K562 (cell line): ENCODE measurements around the gene FGF23. TPM values are rescaled to one million over a fixed set of nuclear protein-coding genes. Genes with fewer than 3 reads are reported as not detected.

Experiments used
- ATAC-seq: fragments of 200-7000 bp; cut with Tn5 transposase; 3 replicates; pipeline ENCODE4 v1.9.1; 2020; ENCODE audit warnings: moderate library complexity
- BruUV-seq: library from RNA; stranded (reverse); fragments of 400-500 nt; replicated peaks from 2 replicates; lab custom pipeline; 2021; lab: Mats Ljungman, UMichigan
- CTCF ChIA-PET: fragments of 300-600 bp; formaldehyde crosslinking; extraction: SDS; loops from one replicate; lab custom pipeline; 2021; ENCODE audit warnings: low intra/inter-chr PET ratio; lab: Yijun Ruan, JAX
- POLR2A ChIA-PET: fragments of 300-600, 350-650 bp; sonication (Branson Sonifier 250); formaldehyde crosslinking; extraction: SDS; loops from one replicate; lab custom pipeline; 2021; ENCODE audit warnings: antibody characterized with exemption, inconsistent platforms; lab: Yijun Ruan, JAX
- DNase-seq, 4 experiments: peaks; one replicate each; pipeline versions ENCODE4 v3.0.0 to v3.0.0-alpha.2; 2011 to 2018; ENCODE audit warnings: low spot score in 3 of 4, mixed read lengths in 3 of 4; ENCODE audit errors: extremely low read depth in 1 of 4
- FAIRE-seq: peaks from 2 replicates; lab custom pipeline; 2011; peaks lifted over from hg19 to GRCh38; lab: Jason Lieb, UNC
- H2AFZ ChIP-seq: 2 replicates; pipeline ENCODE4 v1.6.0; 2011; ENCODE audit warnings: low read depth, low read length, control low read depth, inconsistent platforms
- H3K27ac ChIP-seq: fragments of 200-600 bp; 3 replicates; pipeline ENCODE4 v1.8.0; 2011; ENCODE audit warnings: low read depth, mild to moderate bottlenecking, control low read depth, inconsistent platforms, low read length, moderate library complexity, mixed read lengths; ENCODE audit errors: extremely low read depth
- H3K27me3 ChIP-seq, 2 experiments: fragments of 300-600 bp in 1 of 2; 2 replicates in 1 of 2; 3 replicates in 1 of 2; pipeline versions ENCODE4 v1.6.0 to v1.8.0; 2011; ENCODE audit warnings: inconsistent platforms in 2 of 2, low read length in 2 of 2, mild to moderate bottlenecking in 1 of 2, mixed read lengths in 1 of 2, moderate library complexity in 1 of 2; ENCODE audit not compliant: control insufficient read depth in 2 of 2, insufficient read depth in 2 of 2
- H3K36me3 ChIP-seq: fragments of 300-600 bp; 3 replicates; pipeline ENCODE4 v1.8.0; 2011; ENCODE audit warnings: mild to moderate bottlenecking, low read length, inconsistent platforms; ENCODE audit not compliant: control insufficient read depth, insufficient read depth
- H3K4me1 ChIP-seq, 2 experiments: fragments of 200-600 bp in 1 of 2; replicated peaks in 1 of 2; 2 replicates in 1 of 2; 3 replicates in 1 of 2; pipeline versions ENCODE4 v1.5.1 to v1.8.0; 2011; ENCODE audit warnings: inconsistent platforms in 2 of 2, low read length in 2 of 2, mild to moderate bottlenecking in 1 of 2, mixed read lengths in 1 of 2, moderate library complexity in 1 of 2; ENCODE audit not compliant: control insufficient read depth in 2 of 2, insufficient read depth in 2 of 2
- H3K4me2 ChIP-seq: 2 replicates; pipeline ENCODE4 v1.6.1; 2011; ENCODE audit warnings: low read length, control low read depth, inconsistent platforms, mixed read lengths; ENCODE audit not compliant: insufficient read depth
- H3K4me3 ChIP-seq: fragments of 200-600 bp; sonication (generic), shearing (Covaris generic); 2 replicates; pipeline ENCODE4 v1.5.1; 2016; ENCODE audit warnings: control low read depth, inconsistent platforms
- H3K79me2 ChIP-seq: fragments of 200-600 bp; 3 replicates; pipeline ENCODE4 v1.8.0; 2011; ENCODE audit warnings: low read length, inconsistent platforms; ENCODE audit not compliant: control insufficient read depth, insufficient read depth
- H3K9ac ChIP-seq, 2 experiments: 2 replicates each; pipeline versions ENCODE4 v1.6.0 to v1.6.1; 2011; ENCODE audit warnings: low read depth in 2 of 2, low read length in 2 of 2, control low read depth in 1 of 2, inconsistent platforms in 1 of 2, mild to moderate bottlenecking in 1 of 2, mixed read lengths in 1 of 2; ENCODE audit not compliant: insufficient read depth in 1 of 2
- H3K9me1 ChIP-seq: one replicate; pipeline ENCODE4 v1.6.0; 2011; ENCODE audit warnings: inconsistent platforms, mild to moderate bottlenecking, low read length, moderate library complexity; ENCODE audit not compliant: control insufficient read depth, insufficient read depth
- H3K9me3 ChIP-seq: replicated peaks from 2 replicates; pipeline ENCODE4 v1.5.1; 2011; ENCODE audit warnings: low read depth, low read length, inconsistent platforms; ENCODE audit not compliant: control insufficient read depth, insufficient read depth
- H4K20me1 ChIP-seq: replicated peaks from 2 replicates; pipeline ENCODE4 v1.6.1; 2011; ENCODE audit warnings: low read length, inconsistent platforms, mixed read lengths; ENCODE audit not compliant: control insufficient read depth, insufficient read depth
- ARNT ChIP-seq, 2 experiments: fragments of 450-650 bp; IDR thresholded peaks; 2 replicates each; pipeline ENCODE4 v1.6.1; 2016; ENCODE audit warnings: mild to moderate bottlenecking in 1 of 2
- CBX1 ChIP-seq: sonication (generic); IDR thresholded peaks from 2 replicates; pipeline ENCODE4 v1.6.1; 2016; ENCODE audit warnings: antibody characterized with exemption, low read depth, mild to moderate bottlenecking
- CXXC5 ChIP-seq: fragments of 250-450 bp; sonication (Bioruptor Pico); IDR thresholded peaks from 2 replicates; pipeline ENCODE4 v1.8.0; 2022; ENCODE audit warnings: inconsistent platforms, mild to moderate bottlenecking, moderate library complexity
- DNMT1 ChIP-seq: fragments of 450-650 bp; IDR thresholded peaks from 2 replicates; pipeline ENCODE4 v1.6.1; 2016; ENCODE audit warnings: antibody characterized with exemption, mild to moderate bottlenecking
- FOXJ3 ChIP-seq: sonication (generic); formaldehyde crosslinking; IDR thresholded peaks from 2 replicates; pipeline ENCODE4 v1.4.0; 2020; ENCODE audit warnings: mild to moderate bottlenecking, missing genetic modification reagents
- HNRNPLL ChIP-seq: fragments of 200-400 bp; formaldehyde crosslinking; IDR thresholded peaks from 2 replicates; pipeline ENCODE4 v1.6.1; 2017; ENCODE audit warnings: low read length, low read depth, mild to moderate bottlenecking; ENCODE audit not compliant: poor library complexity, severe bottlenecking
- IFI16 ChIP-seq: fragments of 250-450 bp; sonication (Bioruptor Pico); IDR thresholded peaks from 2 replicates; pipeline ENCODE4 v2.1.2; 2022; ENCODE audit warnings: mild to moderate bottlenecking, inconsistent platforms
- NFYB ChIP-seq: IDR thresholded peaks from 2 replicates; pipeline ENCODE4 v1.6.1; 2011; ENCODE audit warnings: mild to moderate bottlenecking, moderate library complexity; ENCODE audit not compliant: insufficient read length; ENCODE audit errors: extremely low read depth
- NRF1 ChIP-seq, 2 experiments: fragments of 450-650 bp; IDR thresholded peaks in 1 of 2; conservative IDR thresholded peaks in 1 of 2; 2 replicates each; pipeline ENCODE4 v1.6.1; 2014; ENCODE audit warnings: mild to moderate bottlenecking in 2 of 2
- RHOXF2B ChIP-seq: fragments of 250-450 bp; sonication (Bioruptor Pico); conservative IDR thresholded peaks from 2 replicates; pipeline ENCODE4 v1.5.1; 2021
- SRF ChIP-seq, 2 experiments: fragments of 250-450, 450-650 bp in 1 of 2; sonication (Bioruptor Pico) in 1 of 2; sonication (generic) in 1 of 2; formaldehyde crosslinking; IDR thresholded peaks; 2 replicates each; pipeline versions ENCODE4 v1.5.0 to v1.5.1; 2020 to 2022; ENCODE audit warnings: mild to moderate bottlenecking in 1 of 2, missing genetic modification reagents in 1 of 2
- TRIM24 ChIP-seq, 2 experiments: fragments of 450-650 bp; IDR thresholded peaks; 2 replicates each; pipeline ENCODE4 v1.6.1; 2016
- TRIM28 ChIP-seq: fragments of 450-650 bp; IDR thresholded peaks from 2 replicates; pipeline ENCODE4 v1.6.1; 2017
- U2AF2 ChIP-seq: fragments of 200-400 bp; formaldehyde crosslinking; optimal IDR thresholded peaks from 2 replicates; pipeline ENCODE3; 2017; ENCODE audit warnings: low read depth, mild to moderate bottlenecking, low read length
- ZBED1 ChIP-seq: IDR thresholded peaks from 2 replicates; pipeline ENCODE4 v1.6.1; 2014
- ZBTB9 ChIP-seq: fragments of 450-650 bp; formaldehyde crosslinking; IDR thresholded peaks from 2 replicates; pipeline ENCODE4 v1.4.0; 2020; ENCODE audit warnings: mild to moderate bottlenecking, moderate library complexity
- WGBS: fragments of 100-300 bp; shearing (Covaris generic); methylation state at CpG from one replicate; pipeline ENCODE4 v1.1.6; 2016; ENCODE audit warnings: low coverage, mixed read lengths; ENCODE audit not compliant: insufficient coverage; ENCODE audit errors: missing lambda C conversion rate; 5-methylcytosine and 5-hydroxymethylcytosine counted together
- in situ Hi-C: fragments of 300-500 bp; cut with MboI; formaldehyde crosslinking; loops from 4 replicates; pipeline ENCODE4 v1.15.0; 2018; ENCODE audit warnings: inconsistent platforms, mixed read lengths
- intact Hi-C: fragments of 100-400 bp; cut with micrococcal nuclease; formaldehyde crosslinking; loops from 2 replicates; pipeline ENCODE4 v1.14.2; 2022
- polyA plus RNA-seq, 8 experiments: library from polyadenylated mRNA; depleted of rRNA in 4 of 8; stranded (reverse) in 5 of 8; unstranded in 3 of 8; fragments of >200 nt; fragmentation: Nextera tagmentation in 2 of 8; fragmentation: Illumina TruSeq in 1 of 8; extraction: Ambion mirVana in 2 of 8; extraction: Trizol in 1 of 8; gene quantifications; 2 replicates each; pipeline versions ENCODE4 v1.2.1 to v1.2.3, GENCODE V29; 2011 to 2014; ENCODE audit warnings: inconsistent platforms in 1 of 8, missing spikeins in 1 of 8
- total RNA-seq, 7 experiments: library from RNA; depleted of rRNA in 6 of 7; stranded (reverse); fragments of >200 nt in 6 of 7; fragmentation: Illumina TruSeq in 2 of 7; extraction: Trizol in 2 of 7; gene quantifications; 2 replicates each; pipeline versions ENCODE4 v1.2.1 to v1.2.3, GENCODE V29; 2011 to 2021; ENCODE audit warnings: low replicate concordance in 1 of 7
- TF ChIP-seq, protein P1 (sequence below): fragments of 250-450 bp; sonication (Bioruptor Pico); IDR thresholded peaks from 2 replicates; pipeline ENCODE4 v1.8.0; 2021; ENCODE audit warnings: mild to moderate bottlenecking, moderate library complexity

FGF23 gene
- total and polyA plus RNA-seq, 9 of the 15 experiments (the other 6 are each of a cell fraction or from before 2014, with no cell fraction given): 0.38 TPM; not detected in 8

- H3K36me3 ChIP-seq: no peaks in the 10 kb centered on the region
- no peak for TF ChIP-seq NRF1 (conservative IDR thresholded peaks at IDR 0.05 in 1 of 2, IDR thresholded peaks at IDR 0.05 in 1 of 2)
- peak in 1 of 2 experiments; percentile 84; a peak in 2 of 4 replicates for TF ChIP-seq SRF (CRISPR knock-in tag; IDR thresholded peaks at IDR 0.05)
- in situ Hi-C loops: no loop called here
- no peak overlapping the region for H3K4me2 ChIP-seq
- intact Hi-C loops: no loop called here
- no peaks in the 10 kb centered on the region for H3K9me3 ChIP-seq
- no peak overlapping the region for H3K9ac ChIP-seq
- peaks cover 0 to 4% of the 10 kb centered on the region in 2 experiments; a peak in 1 of 5 replicates for H3K27me3 ChIP-seq
- FAIRE-seq (no peak), ATAC-seq (no peak), DNase-seq (no peak)
- H3K27ac ChIP-seq: no peak overlapping the region
- H3K79me2 ChIP-seq: no peaks in the 10 kb centered on the region
- no TSS peak for BruUV-seq
- POLR2A ChIA-PET: no interaction called here
- H3K9me1 ChIP-seq: no peaks in the 10 kb centered on the region
- no peaks in the 10 kb centered on the region for H3K4me1 ChIP-seq
- H3K4me3 ChIP-seq: no peak overlapping the region
- WGBS: 0% methylated on average over 1 of the region's 2 CpGs
- no peaks in the 10 kb centered on the region for H4K20me1 ChIP-seq
- CTCF ChIA-PET: no interaction called here
- H2AFZ ChIP-seq: no peak overlapping the region
These were observed 52.2 kb downstream of the FGF23 start for GRCh38 chr12:4327293-4327692.

- FAIRE-seq (no peak), ATAC-seq (no peak), DNase-seq (no peak)
- Histone ChIP-seq H3K4me2 (no peak overlapping the region), H3K4me1 (peaks cover 4 to 5% of the 10 kb centered on the region in 2 experiments; a peak in 3 of 5 replicates), H3K9me1 (no peaks in the 10 kb centered on the region), H3K9ac (no peak overlapping the region), H3K4me3 (no peak overlapping the region), H3K36me3 (no peaks in the 10 kb centered on the region), H3K27me3 (peaks cover 0 to 4% of the 10 kb centered on the region in 2 experiments; a peak in 1 of 5 replicates), H2AFZ (no peak overlapping the region), H3K79me2 (no peaks in the 10 kb centered on the region), H3K27ac (no peak overlapping the region), H4K20me1 (no peaks in the 10 kb centered on the region), H3K9me3 (no peaks in the 10 kb centered on the region)
- intact Hi-C loops: no loop called here
- TF ChIP-seq ARNT (IDR thresholded peaks at IDR 0.05) (no peak), RHOXF2B (no peak), ZBTB9 (CRISPR knock-in tag) (no peak), IFI16 (CRISPR knock-in tag) (no peak), DNMT1 (no peak), CXXC5 (CRISPR knock-in tag) (no peak), ZBED1 (no peak), FOXJ3 (no peak), NFYB (no peak), CBX1 (no peak), U2AF2 (no peak), TRIM28 (no peak), HNRNPLL (no peak), TRIM24 (IDR thresholded peaks at IDR 0.05) (no peak)
- TF ChIP-seq, protein P1, sequence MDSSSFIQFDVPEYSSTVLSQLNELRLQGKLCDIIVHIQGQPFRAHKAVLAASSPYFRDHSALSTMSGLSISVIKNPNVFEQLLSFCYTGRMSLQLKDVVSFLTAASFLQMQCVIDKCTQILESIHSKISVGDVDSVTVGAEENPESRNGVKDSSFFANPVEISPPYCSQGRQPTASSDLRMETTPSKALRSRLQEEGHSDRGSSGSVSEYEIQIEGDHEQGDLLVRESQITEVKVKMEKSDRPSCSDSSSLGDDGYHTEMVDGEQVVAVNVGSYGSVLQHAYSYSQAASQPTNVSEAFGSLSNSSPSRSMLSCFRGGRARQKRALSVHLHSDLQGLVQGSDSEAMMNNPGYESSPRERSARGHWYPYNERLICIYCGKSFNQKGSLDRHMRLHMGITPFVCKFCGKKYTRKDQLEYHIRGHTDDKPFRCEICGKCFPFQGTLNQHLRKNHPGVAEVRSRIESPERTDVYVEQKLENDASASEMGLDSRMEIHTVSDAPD (CRISPR knock-in tag): no peak
- CTCF ChIA-PET: no interaction called here
- WGBS: 3% methylated on average over 3 of the region's 3 CpGs
- in situ Hi-C loops: no loop called here
- no TSS peak for BruUV-seq
- POLR2A ChIA-PET: no interaction called here
These were observed 53.5 kb downstream of the FGF23 start for GRCh38 chr12:4325966-4326365.
